Measurements from ENCODE around the gene OSBPL3. TPM values are rescaled to one million over a fixed set of nuclear protein-coding genes. Genes with fewer than 3 reads are reported as not detected.

Gene OSBPL3
- total RNA-seq, 4 donors from 2014 or later: 8.9 to 22.6 (median 13.7) TPM

DNA sequence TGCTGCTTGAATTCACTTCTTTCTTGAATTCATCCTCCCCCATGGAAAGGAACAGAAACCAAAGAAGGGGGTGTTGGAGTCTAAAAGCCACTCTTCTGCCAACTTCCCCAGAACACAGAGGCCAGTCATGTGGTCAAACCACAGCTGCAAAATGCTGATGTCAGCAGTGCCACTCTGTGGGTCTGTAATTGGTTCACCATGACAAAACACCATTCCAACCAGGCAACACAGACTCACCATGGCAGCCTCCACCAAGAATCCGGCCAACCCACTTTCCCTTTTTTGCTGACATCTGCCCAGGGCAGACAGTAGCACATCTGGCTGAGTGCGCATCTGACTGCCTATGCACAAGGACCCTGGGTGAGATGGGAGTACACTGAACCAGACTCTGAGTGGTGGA, 16.8 kb downstream of the OSBPL3 start:
- 50 to 79% methylated on average over 1 to 2 of the region's 2 CpGs for WGBS, 2 donors
- DNase-seq: no peak
- Histone ChIP-seq H3K4me1 (peaks cover 3 to 83% (median 38%) of the 10 kb centered on the region in 3 donors), H3K27me3 (no peaks in the 10 kb centered on the region), H3K27ac (peak overlapping the region; percentile 26 to 52 (median 31)), H3K9me3 (no peaks in the 10 kb centered on the region), H3K4me3 (no peak overlapping the region), H3K36me3 (no peaks in the 10 kb centered on the region)
- intact Hi-C loops (cut with DNase I): no loop called here
- TF ChIP-seq POLR2A (IDR thresholded peaks at IDR 0.05): no peak
- TF ChIP-seq, protein P1, sequence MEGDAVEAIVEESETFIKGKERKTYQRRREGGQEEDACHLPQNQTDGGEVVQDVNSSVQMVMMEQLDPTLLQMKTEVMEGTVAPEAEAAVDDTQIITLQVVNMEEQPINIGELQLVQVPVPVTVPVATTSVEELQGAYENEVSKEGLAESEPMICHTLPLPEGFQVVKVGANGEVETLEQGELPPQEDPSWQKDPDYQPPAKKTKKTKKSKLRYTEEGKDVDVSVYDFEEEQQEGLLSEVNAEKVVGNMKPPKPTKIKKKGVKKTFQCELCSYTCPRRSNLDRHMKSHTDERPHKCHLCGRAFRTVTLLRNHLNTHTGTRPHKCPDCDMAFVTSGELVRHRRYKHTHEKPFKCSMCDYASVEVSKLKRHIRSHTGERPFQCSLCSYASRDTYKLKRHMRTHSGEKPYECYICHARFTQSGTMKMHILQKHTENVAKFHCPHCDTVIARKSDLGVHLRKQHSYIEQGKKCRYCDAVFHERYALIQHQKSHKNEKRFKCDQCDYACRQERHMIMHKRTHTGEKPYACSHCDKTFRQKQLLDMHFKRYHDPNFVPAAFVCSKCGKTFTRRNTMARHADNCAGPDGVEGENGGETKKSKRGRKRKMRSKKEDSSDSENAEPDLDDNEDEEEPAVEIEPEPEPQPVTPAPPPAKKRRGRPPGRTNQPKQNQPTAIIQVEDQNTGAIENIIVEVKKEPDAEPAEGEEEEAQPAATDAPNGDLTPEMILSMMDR (IDR thresholded peaks at IDR 0.05): no peak

GRCh38 chr7:24962418-24962962, 17.5 kb downstream of the OSBPL3 start:
- intact Hi-C loops (cut with DNase I): no loop called here
- Histone ChIP-seq H3K4me3 (no peak overlapping the region), H3K4me1 (peaks cover 3 to 77% (median 38%) of the 10 kb centered on the region in 3 donors), H3K9me3 (no peaks in the 10 kb centered on the region), H3K36me3 (no peaks in the 10 kb centered on the region), H3K27ac (peak overlapping the region in 2 of 4 donors; percentile 26 to 32), H3K27me3 (no peaks in the 10 kb centered on the region)
- TF ChIP-seq, protein P1 (IDR thresholded peaks at IDR 0.05): no peak
- TF ChIP-seq POLR2A (IDR thresholded peaks at IDR 0.05): no peak
- DNase-seq: no peak
- WGBS, 2 donors: 47 to 59% methylated on average over 4 of the region's 4 CpGs

DNA sequence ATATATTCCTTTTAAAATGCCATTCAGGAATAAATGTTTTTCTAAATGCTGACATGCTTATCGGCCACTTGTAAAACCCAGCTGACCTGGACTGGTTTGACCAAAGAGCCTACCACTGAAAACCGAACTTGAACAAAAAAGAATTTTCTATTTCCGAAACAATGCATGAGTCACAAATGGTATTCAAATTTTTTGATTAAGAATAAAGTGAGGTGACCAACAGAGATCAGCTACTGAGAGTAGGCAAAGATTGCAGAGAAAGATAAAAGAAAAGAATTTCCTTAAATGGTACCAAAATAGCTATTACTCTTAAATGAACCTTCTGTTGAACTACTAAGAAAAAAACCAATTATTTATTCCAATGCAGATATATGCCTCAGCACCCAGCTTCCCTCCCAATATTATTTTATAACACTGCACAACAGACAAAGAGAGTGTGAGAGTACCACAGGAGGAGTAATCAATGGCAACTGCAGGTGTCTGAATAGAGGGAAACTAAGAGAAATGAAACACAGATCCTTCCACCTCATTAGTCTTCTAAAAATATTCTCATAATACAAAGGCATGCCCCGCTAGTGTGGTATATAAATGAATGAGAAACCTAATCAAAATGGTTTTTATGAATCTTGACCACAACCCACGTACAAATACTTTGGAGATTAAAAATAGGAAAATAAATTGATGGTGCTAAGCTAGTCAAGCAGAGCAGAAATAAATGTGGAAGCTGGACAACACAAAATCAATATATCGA, 20.1 kb downstream of the OSBPL3 start:
- intact Hi-C loops (cut with DNase I): no loop called here
- Histone ChIP-seq H3K27ac (no peak overlapping the region), H3K9me3 (no peaks in the 10 kb centered on the region), H3K36me3 (no peaks in the 10 kb centered on the region), H3K27me3 (no peaks in the 10 kb centered on the region), H3K4me1 (peaks cover 0 to 62% (median 20%) of the 10 kb centered on the region in 3 donors), H3K4me3 (no peak overlapping the region)
- no peak for DNase-seq
- TF ChIP-seq, protein P1 (IDR thresholded peaks at IDR 0.05): no peak
- TF ChIP-seq POLR2A (IDR thresholded peaks at IDR 0.05): no peak
- WGBS, 2 donors: 87 to 89% methylated on average over 6 of the region's 6 CpGs

GRCh38 chr7:24958399-24958798, 21.6 kb downstream of the OSBPL3 start:
- no peak overlapping the region for H3K4me3 ChIP-seq
- peaks cover 0 to 47% (median 17%) of the 10 kb centered on the region in 3 donors for H3K4me1 ChIP-seq
- no peak overlapping the region for H3K27ac ChIP-seq
- intact Hi-C loops (cut with DNase I): no loop called here
- H3K27me3 ChIP-seq: no peaks in the 10 kb centered on the region
- no peaks in the 10 kb centered on the region for H3K36me3 ChIP-seq
- TF ChIP-seq, protein P1 (IDR thresholded peaks at IDR 0.05): no peak
- no peak for TF ChIP-seq POLR2A (IDR thresholded peaks at IDR 0.05)
- H3K9me3 ChIP-seq: no peaks in the 10 kb centered on the region
- DNase-seq: no peak

GRCh38 chr7:24956021-24956420, 24.0 kb downstream of the OSBPL3 start:
- H3K36me3 ChIP-seq: no peaks in the 10 kb centered on the region
- no peak overlapping the region for H3K27ac ChIP-seq
- no peak for DNase-seq
- WGBS, 2 donors: 44 to 55% methylated on average over 3 of the region's 3 CpGs
- H3K27me3 ChIP-seq: no peaks in the 10 kb centered on the region
- TF ChIP-seq, protein P1 (IDR thresholded peaks at IDR 0.05): no peak
- no peak for TF ChIP-seq POLR2A (IDR thresholded peaks at IDR 0.05)
- intact Hi-C loops (cut with DNase I): no loop called here
- peaks cover 0 to 25% (median 5%) of the 10 kb centered on the region in 3 donors for H3K4me1 ChIP-seq
- H3K9me3 ChIP-seq: no peaks in the 10 kb centered on the region
- no peak overlapping the region for H3K4me3 ChIP-seq

All from esophagus squamous epithelium (tissue), 5 donors.